ENCODE data around the gene GALM.

- TF ChIP-seq POLR2A (IDR thresholded peaks at IDR 0.05; ENCODE audit: low read length): no peak
- no peak for TF ChIP-seq GATA1 (IDR thresholded peaks at IDR 0.05; ENCODE audit: low read depth, low read length)
Observed at GRCh38 chr2:38643021-38643671, 22.8 kb upstream of the GALM start.
